GM13977 (cell line): ENCODE measurements around the gene BAIAP2.

ENCODE experiments used
- DNase-seq: peaks from one replicate; pipeline ENCODE4 v3.0.0; 2012; ENCODE audit warnings: low spot score
- in situ Hi-C: fragments of 300-500 bp; cut with MboI; formaldehyde crosslinking; loops from one replicate; pipeline ENCODE4 v1.12.0; 2022; ENCODE audit warnings: low sequenced_read_pairs, low pct_unique_long_range_greater_than_20kb, mixed read lengths, inconsistent platforms; ENCODE audit not compliant: unreplicated experiment
- TF ChIP-seq, protein P1 (sequence below): IDR thresholded peaks from 2 replicates; pipeline ENCODE4 v1.5.1; 2012; ENCODE audit warnings: mild to moderate bottlenecking, control low read depth; ENCODE audit not compliant: insufficient read depth; ENCODE audit errors: extremely low read depth, missing control alignments

Gene BAIAP2

DNA sequence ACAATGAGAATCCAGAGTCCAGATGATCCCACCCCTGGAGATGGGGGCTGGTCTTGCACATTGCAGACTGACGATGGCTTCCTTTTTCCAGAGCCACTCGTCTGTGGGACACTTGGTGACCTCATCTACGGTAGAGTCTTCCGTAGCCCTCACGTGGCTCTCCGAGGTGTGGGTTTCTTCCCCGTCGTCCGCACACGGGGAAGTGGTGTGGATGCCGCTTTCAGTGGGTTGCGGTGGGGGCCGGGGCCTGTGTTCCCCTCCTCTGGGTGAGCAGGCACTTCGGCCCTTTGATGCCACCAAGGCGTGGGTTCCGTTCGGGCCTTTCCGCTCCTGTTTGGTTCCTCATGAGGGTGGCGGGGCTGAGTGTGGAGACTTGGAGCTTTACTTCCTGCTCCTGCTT is 21.4 kb downstream of the BAIAP2 start:
- TF ChIP-seq, protein P1, sequence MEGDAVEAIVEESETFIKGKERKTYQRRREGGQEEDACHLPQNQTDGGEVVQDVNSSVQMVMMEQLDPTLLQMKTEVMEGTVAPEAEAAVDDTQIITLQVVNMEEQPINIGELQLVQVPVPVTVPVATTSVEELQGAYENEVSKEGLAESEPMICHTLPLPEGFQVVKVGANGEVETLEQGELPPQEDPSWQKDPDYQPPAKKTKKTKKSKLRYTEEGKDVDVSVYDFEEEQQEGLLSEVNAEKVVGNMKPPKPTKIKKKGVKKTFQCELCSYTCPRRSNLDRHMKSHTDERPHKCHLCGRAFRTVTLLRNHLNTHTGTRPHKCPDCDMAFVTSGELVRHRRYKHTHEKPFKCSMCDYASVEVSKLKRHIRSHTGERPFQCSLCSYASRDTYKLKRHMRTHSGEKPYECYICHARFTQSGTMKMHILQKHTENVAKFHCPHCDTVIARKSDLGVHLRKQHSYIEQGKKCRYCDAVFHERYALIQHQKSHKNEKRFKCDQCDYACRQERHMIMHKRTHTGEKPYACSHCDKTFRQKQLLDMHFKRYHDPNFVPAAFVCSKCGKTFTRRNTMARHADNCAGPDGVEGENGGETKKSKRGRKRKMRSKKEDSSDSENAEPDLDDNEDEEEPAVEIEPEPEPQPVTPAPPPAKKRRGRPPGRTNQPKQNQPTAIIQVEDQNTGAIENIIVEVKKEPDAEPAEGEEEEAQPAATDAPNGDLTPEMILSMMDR: no peak
- in situ Hi-C loops: no loop called here
- no peak for DNase-seq

DNA sequence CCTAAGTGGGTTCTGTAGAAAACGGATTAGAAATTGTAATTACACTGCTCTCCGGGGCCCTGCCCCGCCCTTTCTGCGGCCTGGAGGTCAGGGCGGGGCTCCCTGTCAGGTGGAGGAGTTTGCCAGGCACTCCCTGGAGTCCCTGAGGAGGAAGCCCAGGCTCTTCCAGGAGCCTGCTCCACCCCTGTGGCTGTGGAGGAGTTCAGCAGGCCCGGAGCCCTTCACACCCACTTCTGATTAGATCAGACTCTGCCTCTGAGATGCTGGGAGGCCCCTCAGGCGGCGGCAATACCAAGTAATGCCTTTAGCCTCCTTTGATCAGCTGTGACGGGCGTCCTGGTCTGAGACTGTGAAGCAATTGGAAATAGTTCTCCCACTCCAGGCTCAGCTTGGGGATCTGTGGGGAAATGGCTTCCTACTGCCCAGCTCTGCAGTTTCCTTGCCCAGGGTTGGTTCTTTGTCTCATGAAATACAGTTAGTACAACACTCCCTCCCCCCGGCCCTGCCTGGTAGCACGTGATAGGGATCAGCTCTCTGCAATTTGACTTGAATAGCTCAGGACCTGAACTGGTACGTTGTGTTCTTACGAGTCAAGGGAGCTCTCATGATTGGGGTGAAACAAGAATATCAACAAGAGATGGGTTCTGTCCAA is 22.3 kb downstream of the BAIAP2 start:
- in situ Hi-C loops: no loop called here
- TF ChIP-seq, protein P1: no peak
- no peak for DNase-seq

DNA sequence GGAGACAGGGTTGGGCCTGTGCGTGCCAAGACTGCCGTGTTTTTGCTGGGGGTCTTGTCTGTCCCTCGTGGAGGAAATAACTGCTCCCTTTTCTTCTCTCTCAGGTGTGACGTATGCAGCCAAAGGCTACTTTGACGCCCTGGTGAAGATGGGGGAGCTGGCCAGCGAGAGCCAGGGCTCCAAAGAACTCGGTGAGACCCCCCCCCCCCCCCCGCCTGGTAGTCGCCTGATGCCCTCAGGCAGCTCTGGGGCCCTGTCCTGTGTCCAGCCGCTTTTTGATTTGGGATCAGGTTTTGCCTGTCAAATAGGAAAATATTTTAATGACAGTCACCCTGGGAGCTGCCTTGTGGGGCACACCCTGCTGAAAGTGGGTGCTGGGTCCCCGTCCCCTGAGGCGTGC is 22.8 kb downstream of the BAIAP2 start:
- DNase-seq: no peak
- in situ Hi-C loops: no loop called here
- TF ChIP-seq, protein P1: no peak

DNA sequence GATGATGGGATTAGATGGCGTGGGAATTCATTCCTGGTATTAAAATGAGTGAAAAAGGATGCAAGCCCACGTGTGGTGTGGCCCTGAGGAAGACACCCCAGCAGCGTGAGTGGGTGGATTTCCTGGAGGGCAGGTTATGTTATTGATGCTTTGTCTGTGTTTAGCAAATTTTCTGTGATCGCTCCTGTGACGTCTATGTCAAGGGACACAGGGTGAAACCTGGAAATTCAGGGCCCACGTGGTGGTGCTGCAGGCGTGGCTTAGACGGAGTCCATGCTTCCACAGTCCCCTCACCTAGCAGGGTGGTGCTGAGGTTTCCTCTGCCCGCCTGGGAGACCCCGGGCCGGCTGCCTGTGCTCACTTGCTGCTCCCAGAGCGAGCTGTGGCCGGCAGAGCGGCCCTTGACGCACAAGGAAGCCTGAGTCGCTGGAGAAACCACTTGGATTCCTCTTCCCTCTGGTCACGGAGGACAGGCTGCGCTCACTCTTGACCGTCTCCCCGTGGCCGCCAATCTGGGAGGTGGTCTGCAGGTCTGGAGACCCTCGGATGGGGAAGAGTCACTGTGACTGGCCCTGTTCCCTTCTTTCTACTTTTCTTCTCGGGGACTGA is 23.4 kb downstream of the BAIAP2 start:
- in situ Hi-C loops: no loop called here

DNA sequence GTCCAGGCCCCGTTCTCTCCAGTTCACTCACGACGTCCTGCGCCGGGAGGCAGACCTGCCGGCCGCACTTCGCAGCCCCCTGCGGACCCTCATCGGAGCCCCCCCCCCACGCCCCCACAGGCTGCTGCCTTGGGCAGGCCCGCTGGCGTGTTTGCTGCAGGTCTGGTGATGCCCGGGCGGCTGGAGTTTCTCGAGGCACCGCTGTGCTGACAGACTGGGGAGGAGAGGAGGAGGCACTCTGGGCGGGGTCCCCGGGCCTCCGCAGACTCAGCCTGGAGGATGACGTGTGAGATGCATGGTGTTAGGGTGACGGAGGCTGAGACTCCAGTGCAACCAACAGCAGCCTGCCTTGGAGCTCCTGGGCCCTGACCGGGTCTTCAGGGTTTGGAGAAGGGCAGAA is 24.1 kb downstream of the BAIAP2 start:
- in situ Hi-C loops: no loop called here
- TF ChIP-seq, protein P1: no peak
- DNase-seq: no peak

More for the DNA sequence above, 23.4 kb downstream of the BAIAP2 start:
- DNase-seq: no peak
- TF ChIP-seq, protein P1: no peak

DNA sequence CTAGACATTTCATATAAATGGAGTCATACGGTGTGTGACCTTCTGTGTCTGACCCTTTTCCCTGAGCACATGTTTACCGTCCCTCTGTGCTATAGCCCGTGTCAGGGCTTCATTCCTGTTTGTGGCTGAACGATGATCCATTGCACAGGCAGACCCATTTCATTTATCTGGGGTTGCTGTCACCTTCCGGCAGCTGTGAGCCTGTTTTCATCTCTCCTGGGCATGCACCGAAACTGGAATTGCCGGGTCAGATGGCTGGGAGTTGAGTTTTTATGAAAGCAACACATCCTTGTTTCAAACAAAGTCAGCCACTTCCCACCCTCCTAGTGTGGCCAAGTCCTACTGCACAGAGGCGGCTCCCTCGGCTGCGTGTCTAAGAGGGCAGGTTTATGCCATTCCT is 25.5 kb downstream of the BAIAP2 start:
- TF ChIP-seq, protein P1: no peak
- in situ Hi-C loops: no loop called here
- no peak for DNase-seq
